ENCODE measurements around the gene KREMEN1.
"Not testable (repeated sequence)": the region's sequence is repeated elsewhere in the genome, so short reads cannot be mapped to it uniquely, and the experiment has no call there.

The KREMEN1 gene, protein sequence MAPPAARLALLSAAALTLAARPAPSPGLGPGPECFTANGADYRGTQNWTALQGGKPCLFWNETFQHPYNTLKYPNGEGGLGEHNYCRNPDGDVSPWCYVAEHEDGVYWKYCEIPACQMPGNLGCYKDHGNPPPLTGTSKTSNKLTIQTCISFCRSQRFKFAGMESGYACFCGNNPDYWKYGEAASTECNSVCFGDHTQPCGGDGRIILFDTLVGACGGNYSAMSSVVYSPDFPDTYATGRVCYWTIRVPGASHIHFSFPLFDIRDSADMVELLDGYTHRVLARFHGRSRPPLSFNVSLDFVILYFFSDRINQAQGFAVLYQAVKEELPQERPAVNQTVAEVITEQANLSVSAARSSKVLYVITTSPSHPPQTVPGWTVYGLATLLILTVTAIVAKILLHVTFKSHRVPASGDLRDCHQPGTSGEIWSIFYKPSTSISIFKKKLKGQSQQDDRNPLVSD

DNA sequence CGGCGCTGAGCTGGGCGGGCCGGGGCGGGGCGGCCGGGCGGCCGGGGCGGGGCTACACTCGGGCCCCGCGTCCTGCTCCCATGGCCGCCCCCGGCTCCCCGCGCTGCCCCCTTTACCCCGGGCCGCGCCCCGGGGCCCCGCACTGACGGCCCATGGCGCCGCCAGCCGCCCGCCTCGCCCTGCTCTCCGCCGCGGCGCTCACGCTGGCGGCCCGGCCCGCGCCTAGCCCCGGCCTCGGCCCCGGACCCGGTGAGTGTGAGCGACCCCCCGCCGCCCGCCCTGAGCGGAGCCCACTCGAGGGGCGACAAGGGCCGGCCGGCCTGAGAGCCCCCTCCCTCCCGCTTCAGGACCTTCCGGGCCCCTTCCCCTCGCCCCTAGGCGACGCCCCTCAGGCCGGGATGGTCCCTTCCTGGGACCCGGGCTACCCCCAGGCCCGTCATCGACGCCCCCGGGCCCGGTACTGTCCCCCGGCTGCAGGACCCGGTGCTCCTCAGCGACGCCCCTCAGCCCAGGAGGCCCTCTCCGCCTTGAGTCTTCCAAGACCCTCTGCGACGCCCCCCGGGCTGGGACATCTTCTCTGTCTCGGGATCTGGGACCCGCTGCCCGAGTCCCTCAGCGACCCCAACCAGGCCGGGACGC is at the start of gene KREMEN1:
TSS of gene KREMEN1 (plus strand) at position 57 of the 639 bp plus-strand sequence. CDS start at position 153, 96 bp downstream.
- no peak for DNase-seq (ENCODE audit: low read depth in 2 of 2)

DNA sequence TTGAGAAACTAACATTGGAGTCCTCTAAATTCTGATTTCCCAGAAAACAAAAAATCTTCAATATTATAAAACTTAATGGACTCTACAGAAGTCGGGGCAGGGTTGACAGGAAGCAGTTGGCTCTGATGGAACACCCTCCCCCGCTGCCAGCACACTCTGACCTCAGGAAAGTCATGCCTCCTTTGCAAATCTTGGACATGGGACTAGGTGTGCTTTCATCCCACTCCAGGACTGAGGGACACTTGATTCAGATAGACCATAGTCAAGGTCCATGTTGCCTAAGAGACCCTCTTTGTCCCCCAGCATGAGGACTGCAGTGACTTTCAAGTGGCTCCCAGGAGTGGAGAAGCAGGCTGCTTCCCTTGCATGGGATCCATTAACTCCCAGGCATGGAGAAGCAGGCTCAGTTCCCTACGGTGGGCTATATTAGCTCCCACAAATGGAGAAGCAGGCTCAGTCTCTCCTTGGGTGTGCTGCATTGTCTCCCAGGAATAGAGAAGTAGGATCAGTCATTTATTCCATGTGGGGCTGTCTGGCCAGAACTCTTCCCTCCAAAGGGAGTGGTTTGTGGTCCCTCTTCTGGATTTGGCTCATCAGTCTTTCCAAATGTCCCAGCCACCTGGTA is 49.6 kb upstream of the KREMEN1 start:
- DNase-seq (ENCODE audit: low read depth in 2 of 2): no peak

DNA sequence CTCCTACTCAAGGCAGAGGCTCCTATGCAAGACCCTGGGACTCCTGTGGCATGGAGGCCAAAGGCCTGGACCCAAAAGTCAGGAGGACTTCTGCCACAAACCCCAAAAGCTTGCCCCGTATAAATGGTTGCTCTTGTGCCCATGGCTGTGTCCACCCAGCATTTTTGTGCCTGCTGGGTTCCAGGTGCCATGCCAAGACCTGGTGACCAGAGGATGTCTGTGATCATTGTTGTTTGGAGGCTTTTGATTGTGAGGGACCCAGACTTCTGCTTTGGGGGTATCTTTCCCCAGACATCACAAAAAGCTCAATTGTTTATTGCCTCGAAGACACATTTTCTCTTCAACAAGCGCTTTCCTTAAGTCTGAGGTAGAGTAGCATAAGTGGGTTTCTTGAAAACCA is 46.3 kb upstream of the KREMEN1 start:
- DNase-seq (ENCODE audit: low read depth in 2 of 2): no peak

DNA sequence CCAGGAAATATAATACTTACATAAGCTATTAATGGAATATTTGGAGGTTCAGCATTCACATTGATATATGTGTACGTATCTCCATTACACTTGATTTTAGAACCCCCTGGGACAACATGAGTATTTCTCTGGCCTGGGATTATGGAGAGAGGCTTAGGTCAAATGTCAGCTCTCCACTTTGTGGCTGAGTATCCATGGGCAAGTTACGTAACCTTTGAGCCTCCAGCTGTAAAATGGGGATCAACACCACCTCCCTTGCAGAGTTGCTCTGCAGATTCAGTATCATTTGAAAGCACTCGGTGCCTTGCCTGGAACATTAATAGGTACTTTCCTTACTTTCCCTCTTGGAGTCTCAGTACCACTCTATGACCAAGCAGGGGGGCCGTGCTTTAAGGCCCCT is 44.4 kb upstream of the KREMEN1 start:
- no peak for DNase-seq (ENCODE audit: low read depth in 2 of 2)

DNA sequence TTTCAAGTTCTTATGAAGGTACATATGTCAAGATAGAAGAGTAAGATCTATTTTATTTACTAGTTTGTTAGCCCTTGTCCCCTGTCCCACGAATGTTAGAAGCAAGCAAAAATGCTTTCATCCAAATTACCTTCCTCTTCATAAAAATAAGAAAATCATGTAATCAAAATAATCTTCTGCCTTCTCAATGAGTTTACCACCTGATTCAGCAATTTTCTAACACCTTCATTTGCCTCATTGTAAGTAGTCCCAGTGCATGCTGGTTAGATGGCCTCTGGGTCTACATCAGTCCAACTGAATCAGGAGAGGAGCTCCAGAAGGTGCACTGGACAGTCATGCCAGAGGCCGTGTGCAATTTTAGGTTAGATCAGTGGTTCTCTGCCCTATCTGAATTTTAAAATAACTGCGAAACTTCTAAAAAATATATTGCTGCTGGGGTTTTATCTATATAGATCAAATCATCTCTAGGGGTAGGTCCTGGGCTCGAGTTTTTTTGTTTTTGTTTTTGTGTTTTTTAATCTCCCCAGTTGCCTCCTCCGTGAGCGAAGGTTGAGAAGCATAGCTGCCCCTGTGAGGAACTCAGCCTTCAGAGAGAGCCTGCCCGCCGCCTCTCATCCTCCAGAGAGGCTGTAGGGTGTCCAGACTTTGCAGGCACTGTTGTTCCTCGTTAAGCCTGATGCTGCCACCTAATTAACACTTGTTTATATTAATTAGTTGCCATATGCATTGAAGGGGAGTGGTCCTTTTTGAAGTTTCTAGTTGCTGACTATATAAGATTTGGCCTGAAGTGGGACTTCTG is 43.4 kb upstream of the KREMEN1 start:
- no peak for DNase-seq (ENCODE audit: low read depth in 2 of 2)

DNA sequence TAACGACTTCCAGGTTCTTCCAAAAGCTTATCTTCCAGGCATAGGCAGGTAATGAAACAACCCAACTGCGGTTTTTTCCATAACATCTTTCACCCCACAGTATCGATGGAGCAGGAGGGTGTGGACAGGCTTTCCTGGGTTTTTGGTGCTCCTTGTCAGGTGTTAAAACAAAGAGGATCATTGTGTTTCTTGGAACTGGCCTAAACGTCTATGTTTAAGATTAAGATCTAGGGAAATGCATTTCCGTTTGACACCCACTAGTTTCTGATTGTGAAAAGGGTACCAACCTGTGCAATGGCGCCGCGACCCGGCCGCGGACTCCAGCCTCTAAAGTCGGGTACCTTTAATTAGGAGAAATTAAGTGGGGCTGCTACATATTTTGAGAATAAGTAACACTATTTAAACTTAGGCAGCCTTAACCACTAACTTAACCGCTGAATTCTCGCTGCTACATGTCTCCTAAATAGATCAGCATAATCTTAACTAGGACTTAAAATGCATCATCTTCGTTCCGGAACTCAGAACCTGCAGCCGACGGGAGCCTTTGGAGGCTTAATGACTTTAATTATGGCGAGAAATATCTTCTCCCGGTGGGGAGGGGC is 42.7 kb upstream of the KREMEN1 start:
- no peak for DNase-seq (ENCODE audit: low read depth in 2 of 2)

DNA sequence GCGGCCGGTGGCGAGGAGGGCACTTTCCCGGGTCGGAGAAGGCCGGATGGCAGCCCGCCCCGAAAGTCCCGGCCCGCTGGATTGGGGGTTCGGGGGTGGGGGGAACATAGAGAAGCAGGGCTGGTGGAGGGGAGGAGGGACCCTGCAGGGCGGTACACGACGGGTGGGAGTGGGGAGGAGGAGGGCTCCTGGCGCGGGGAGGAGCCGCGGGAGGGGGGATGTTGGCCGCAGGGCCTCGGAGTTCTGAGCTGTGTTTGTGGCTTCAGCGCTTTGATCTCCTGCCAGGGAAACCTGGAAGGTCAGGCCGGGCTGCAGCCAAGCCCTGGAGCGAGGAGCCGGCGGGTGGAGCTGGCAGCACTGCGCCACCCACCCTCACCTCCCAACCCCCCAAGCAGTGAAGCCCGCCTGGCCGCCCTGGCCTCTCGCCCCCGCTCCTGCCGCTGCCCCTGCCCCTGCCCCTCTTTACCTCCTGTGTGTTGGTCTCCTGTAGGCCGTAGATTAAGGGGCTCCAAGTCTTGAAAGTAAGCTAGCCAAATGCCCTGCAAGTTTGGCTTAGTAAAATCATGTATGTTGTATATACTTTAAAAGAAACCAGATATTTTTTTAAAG is 42.1 kb upstream of the KREMEN1 start:
- DNase-seq (ENCODE audit: low read depth in 2 of 2): no peak

DNA sequence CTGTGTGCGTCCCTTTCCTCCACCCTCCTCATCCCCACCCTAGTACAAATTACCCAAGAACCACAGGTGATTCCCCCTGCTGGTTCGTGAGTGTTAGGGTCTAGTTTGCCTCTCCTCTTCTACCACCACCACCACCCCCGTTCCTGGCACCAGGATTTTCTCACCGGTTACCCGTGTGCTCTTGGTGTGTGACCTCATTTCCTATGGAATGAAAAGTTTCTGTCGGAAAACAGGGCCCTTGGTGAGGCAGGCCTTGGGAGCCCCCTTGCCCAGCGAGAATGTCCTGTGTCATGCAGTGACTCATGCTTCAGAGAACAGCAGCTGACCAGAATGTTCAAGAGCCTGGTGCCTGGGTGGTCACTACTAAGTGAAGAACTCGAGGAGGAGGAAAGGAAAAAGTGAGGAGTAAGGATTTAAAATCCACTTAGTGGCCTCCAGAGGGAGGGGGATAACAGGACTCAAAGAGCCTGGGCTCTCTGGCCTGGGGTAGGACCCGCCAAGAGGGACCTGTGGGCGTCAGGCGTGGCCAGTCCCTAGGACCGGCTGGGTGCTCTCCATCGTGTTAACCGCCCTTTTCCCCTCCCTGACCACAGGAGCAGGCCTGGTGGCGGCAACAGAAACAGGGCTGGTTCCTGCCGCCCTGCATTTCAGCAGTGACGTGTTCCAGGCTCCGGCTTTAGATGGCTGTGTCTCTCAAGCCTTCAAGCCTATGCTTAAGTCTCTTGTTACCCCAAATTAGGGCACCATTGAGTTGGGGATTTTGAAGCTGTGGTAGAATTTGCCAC is 41.4 kb upstream of the KREMEN1 start:
- no peak for DNase-seq (ENCODE audit: low read depth in 2 of 2)

DNA sequence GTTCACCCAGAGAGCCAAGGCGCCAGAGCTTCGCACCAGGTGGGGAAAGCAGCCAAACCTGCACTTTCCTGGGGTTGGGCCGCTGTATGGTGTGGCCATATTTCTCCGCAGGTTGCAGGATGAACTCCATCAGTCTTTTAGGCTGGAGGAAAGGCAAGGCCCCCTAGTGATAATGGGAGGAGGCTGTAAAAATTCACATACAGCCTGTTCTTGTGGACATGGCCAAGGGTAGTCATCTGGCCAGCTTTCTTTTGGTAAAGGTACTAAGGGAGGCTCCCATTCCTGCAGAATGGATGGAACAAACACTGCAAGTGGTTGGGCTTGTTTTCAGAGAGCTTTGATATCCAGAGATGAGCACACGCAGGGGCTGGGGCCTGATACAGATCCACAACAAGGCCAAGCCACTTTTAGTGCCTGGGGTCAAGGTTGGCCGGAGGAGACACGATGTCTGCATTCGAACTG is 40.8 kb upstream of the KREMEN1 start:
- DNase-seq (ENCODE audit: low read depth in 2 of 2): no peak

DNA sequence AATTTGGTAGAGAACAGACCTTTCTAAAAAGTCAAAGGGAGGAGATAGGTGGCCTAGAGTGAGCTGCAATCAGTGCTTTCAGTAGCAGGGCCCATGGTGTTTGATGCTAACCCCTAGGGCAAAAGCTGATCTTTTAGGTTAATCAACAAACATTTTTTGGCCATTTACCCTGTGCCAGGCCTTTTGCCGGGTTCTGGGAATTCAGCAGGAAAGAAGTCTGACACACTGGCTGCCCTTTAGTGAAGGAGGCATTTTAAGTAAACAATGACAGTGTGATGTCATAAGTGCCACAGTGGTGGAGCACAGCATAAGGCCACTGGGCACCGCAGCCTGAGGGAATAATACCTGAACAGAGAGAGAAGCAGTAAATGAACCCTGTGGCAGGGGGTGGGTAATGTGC is 40.3 kb upstream of the KREMEN1 start:
- DNase-seq (ENCODE audit: low read depth in 2 of 2): no peak

DNA sequence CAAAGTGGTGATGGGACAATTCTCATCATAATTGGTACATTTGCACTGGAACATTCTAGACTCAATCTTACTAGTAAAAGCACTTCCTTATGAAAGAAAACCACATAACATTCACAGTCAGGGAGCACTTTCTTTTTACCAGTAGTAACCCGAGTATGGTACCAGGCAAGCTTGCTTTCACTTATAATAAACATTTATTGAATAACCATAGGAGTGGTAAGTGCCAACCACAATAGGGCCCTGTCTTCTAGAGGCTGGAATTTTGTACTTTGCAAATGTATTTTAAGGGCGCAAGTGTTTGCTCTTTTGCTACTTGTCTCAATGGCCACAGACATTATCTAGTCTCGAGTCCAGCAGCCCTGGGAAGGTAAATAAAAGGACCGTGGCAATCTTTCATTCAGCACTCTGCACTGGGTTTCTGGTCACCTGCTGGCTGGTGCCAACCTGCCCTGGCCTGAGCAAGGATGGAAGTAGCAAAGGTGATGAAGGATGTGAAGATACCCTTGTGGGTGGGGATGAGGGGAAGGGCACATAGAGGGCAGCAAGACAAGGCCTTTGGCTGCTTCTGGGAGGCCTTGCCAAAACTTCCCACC is 35.4 kb upstream of the KREMEN1 start:
- DNase-seq (ENCODE audit: low read depth in 2 of 2): no peak

DNA sequence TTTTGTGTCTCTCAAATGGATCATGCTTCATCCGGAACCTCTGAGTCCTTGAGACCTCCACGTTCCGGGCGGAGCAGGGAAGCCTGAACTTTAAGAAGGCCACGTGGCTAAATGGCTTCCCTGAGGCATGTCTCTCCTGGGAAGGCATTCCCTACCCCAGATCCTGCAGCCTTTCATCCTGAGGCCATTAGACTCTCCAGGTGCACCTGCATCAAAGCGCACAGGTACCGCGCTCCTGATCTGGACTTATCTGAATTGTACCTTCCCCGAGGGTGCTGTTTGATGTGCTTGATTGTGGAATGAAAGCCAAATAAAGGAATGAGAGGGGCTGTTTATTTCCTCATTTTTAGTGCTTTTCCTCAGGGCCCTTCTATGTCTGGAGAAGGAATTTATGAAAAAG is 33.7 kb upstream of the KREMEN1 start:
- no peak for DNase-seq (ENCODE audit: low read depth in 2 of 2)

DNA sequence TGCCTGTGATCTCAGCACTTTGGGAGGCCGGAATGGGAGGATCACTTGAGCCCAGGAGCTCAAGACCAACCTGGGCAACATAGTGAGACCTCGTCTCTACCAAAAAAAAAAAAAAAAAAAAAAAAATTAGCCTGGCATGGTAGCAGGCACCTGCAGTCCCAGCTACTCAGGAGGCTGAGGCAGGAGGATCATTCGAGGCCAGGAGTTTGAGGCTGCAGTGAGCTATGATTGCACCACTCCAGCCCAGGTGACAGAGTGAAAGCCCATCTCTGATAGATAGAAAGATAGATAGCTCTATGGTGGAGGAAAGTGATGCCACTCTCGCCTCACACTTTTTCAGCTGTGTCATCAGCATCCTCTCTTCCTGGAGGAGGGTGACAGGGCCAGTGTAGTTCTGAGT is 33.2 kb upstream of the KREMEN1 start:
- not testable (repeated sequence) for DNase-seq (ENCODE audit: low read depth in 2 of 2)

DNA sequence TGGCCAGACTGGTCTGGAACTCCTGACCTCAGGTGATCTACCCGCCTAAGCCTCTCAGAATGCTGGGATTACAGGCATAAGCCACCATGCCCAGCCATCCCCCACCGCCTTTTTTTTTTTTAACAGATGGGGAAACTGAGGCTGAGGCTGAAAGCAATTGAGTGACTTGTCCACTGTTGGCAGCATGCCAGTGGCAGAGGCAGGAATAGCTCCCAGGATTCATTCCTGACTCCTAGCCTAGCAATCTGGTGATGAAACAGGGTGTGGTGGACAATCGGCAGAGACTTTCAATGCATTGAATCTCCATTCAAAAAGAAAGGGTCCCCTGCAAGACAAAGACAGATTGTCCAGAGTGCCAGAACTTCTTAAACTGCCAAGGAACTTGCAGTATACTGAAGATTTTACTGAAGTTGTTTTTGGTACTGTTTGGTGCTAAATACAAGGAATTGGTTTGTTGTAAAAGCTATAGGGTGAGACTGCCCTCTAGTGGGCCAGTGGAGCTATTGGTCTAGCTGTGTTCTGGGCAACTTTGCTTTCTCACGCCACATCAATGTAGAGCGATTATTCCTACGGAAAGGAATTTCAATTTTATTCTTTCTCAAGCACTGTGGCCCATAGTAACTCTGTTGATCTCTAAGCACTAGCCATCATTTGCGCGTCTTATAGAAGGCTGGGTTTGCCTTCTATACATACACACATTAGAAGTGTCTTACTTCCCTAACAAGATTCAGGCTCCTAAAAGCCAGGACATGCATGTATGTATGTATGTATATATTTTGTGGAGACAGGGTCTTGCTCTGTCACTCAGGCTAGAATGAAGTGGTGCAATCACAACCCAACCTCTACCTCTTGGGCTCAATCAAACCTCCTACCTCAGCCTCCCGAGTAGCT is 32.2 kb upstream of the KREMEN1 start:
- DNase-seq (ENCODE audit: low read depth in 2 of 2): peak; percentile 22 to 48

DNA sequence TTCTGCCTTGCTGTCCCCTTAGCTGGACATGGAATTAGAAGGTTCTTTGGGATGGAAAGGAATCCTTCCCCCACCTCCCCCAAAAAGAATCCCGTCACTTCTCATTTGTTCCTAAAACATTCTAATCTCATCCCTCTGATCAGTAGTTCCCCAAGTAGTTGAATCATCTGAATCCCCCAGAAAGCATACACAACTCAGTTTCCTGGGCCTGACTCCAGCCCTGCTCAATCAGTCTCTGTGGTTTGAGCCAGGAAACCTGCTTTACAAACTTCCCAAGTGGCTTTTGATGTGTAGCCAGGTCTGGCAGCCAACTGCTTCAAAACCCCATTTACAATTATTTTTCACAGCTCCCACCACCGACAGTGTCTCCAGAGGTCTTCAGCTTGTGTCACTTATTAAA is 31.4 kb upstream of the KREMEN1 start:
- no peak for DNase-seq (ENCODE audit: low read depth in 2 of 2)

DNA sequence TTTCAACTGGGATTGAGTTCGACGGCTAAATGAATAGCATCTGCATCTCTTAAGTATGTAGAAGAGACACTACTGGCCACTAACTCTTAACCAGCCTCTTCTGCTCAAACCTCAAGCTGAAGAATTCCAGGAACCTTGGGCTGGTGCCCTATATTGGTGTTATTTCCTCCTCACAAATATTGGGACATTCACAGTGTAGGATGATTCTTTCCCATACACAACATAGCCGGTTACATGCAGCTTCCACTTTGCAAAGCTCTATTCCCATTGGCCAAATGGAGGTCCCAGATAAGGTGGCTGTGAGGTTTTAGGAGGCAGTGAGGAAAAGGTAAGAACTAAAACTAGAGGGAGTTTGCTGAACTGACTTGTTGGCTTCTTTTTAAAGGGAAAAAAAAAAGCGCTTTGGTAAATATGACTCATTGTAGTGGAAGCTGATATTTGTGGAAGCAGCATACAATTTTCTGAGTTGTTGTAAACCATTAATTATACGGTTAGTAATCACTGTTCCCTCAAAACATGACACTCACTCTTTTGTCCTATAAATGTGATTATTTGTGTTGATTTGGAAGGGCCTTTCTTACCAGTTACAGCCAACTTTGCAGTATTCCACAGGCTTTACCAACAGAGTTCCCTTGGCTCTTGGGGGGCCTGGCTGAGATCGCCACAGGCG is 28.8 kb upstream of the KREMEN1 start:
- DNase-seq (ENCODE audit: low read depth in 2 of 2): no peak

DNA sequence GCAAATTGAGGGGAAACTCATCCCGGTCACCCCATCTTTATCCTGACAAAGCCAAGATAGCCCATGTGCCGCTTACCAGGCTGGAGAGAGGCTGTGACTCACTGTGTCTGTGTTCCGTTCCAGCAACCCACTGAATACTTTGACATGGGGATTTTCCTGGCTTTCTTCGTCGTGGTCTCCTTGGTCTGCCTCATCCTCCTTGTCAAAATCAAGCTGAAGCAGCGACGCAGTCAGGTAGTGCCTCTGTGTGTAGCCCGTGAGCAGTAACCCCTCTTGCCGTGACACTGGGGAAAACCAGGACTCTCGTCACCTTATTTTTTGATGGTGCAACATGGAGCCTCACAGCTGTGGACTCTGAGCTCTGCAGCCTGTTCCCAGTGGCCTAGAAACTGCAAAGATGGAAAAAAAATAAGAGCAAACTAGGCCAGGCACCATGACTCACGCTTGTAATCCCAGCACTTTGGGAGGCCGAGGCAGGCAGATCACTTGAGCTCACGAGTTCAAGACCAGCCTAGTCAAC is 28.1 kb upstream of the KREMEN1 start:
- DNase-seq (ENCODE audit: low read depth in 2 of 2): no peak
